ENCODE data around the gene SLITRK6. TPM values are rescaled to one million over a fixed set of nuclear protein-coding genes. Genes with fewer than 3 reads are reported as not detected.
"Not testable (repeated sequence)": the region's sequence is repeated elsewhere in the genome, so short reads cannot be mapped to it uniquely, and the experiment has no call there.

Gene SLITRK6
- total RNA-seq, 3 donors from 2014 or later = not detected

DNA sequence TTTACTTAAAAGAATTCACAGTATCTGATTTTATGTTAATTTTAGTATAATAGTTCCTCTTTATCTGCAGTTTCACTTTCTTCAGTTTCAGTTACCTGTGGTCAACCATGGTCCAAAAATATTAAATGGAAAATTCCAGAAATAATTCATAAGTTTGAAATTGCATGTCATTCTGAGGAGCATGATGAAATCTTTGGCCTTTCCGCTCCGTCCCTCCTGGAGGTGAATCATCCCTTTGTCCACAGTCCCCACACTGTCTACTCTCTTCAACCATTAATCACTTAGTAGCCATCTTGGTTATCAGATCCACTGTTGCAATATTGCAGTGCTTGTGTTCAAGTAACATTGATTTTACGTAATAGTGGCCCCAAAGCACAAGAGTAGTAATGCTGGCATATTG lies 26.9 kb downstream of the SLITRK6 start:
- Mint-ChIP-seq H3K9me3 (peaks cover 3% of the 10 kb centered on the region), H3K4me3 (no peak overlapping the region), H3K36me3 (ENCODE audit: insufficient read depth) (no peaks in the 10 kb centered on the region), H3K27me3 (ENCODE audit: low read depth) (no peaks in the 10 kb centered on the region), H3K4me1 (ENCODE audit: low read depth) (no peaks in the 10 kb centered on the region)
- no peak for DNase-seq
- no peak for ATAC-seq

DNA sequence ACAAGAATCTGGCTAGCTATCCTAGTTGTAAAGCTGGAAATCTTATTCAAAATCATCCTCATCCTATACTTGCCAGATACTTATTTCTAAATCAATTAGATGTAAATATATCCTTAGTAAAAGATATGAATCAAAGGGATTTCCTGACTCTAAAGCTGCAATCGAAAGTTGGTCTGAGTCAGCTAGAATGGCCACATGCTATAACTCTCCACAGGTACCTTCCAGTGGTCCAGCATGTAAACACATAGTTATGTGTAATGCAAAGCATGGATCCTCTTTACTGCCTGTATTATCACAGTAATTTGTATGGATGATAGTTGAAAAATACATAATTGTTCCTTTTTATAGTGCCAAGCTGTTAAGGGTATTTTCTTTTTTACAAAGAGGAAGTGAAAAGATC lies 27.4 kb downstream of the SLITRK6 start:
- ATAC-seq (no peak), DNase-seq (no peak)
- Mint-ChIP-seq H3K27me3 (ENCODE audit: low read depth) (no peaks in the 10 kb centered on the region), H3K36me3 (ENCODE audit: insufficient read depth) (no peaks in the 10 kb centered on the region), H3K9me3 (peaks cover 3% of the 10 kb centered on the region), H3K4me3 (no peak overlapping the region), H3K4me1 (ENCODE audit: low read depth) (no peaks in the 10 kb centered on the region)

DNA sequence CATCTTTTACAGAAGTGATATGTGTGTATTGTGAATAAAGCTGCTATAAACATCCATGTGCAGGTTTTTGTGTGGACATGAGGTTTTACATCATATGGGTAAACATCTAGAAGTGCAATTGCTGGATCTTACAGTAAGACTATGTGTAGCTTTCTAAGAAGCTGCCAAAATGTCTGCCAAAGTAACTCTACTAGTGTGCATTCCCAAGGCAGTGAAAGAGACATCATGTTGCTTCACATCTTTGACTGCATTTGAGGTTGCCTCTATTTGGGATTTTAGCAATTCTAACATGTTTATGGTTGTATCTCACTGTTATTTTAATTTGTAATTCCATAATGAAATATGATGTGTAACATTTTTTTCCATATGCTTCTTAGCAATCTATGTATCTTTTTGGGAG lies 30.3 kb downstream of the SLITRK6 start:
- ATAC-seq = no peak
- Mint-ChIP-seq H3K27me3 (ENCODE audit: low read depth) (no peaks in the 10 kb centered on the region), H3K4me1 (ENCODE audit: low read depth) (no peaks in the 10 kb centered on the region), H3K4me3 (no peak overlapping the region), H3K9me3 (peaks cover 3% of the 10 kb centered on the region), H3K36me3 (ENCODE audit: insufficient read depth) (no peaks in the 10 kb centered on the region)
- no peak for DNase-seq

DNA sequence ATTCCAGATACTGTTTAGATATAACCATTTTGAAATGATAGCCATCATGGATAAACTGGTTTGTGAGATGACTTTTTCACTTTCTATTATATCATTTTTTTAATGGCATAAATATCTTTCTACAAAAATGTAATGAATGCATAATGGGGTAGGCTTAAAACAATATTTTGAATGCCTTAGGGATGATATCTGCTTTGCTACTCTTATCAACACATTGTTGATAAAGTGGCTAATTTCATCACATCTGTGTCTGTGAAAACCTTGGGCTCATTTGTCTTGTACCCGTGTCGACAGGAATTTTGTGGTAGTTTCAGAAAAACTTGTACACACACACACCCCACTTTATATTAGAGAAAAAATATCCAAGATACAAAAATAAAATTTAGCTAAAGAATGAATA lies 44.1 kb downstream of the SLITRK6 start:
- no peak for DNase-seq

DNA sequence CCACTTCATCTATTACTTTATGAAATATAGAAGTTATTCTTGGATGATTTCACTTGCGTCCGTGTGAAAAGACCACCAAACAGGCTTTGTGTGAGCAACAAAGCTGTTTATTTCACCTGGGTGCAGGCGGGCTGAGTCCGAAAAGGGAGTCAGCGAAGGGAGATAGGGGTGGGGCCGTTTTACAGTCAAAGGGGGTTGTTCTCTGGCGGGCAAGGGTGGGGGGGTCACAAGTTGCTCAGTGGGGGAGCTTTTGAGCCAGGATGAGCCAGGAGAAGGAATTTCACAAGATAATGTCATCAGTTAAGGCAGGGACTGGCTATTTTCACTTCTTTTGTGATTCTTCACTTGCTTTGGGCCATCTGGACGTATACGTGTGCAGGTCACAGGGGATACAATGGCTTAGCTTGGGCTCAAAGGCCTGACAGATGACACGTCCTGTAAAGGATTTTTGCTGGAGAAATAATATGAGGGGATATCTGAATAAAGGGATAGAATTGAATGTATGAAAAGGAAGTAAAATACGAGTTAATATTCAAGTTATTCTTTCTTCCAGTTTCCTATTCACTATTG lies 55.9 kb downstream of the SLITRK6 start:
- not testable (repeated sequence) for H3K27me3 Mint-ChIP-seq (ENCODE audit: low read depth); ATAC-seq; H3K9me3 Mint-ChIP-seq; H3K4me3 Mint-ChIP-seq; DNase-seq; H3K4me1 Mint-ChIP-seq (ENCODE audit: low read depth); H3K36me3 Mint-ChIP-seq (ENCODE audit: insufficient read depth)

More for the DNA sequence above, 44.1 kb downstream of the SLITRK6 start:
- Mint-ChIP-seq H3K27me3 (ENCODE audit: low read depth) (no peaks in the 10 kb centered on the region), H3K36me3 (ENCODE audit: insufficient read depth) (no peaks in the 10 kb centered on the region), H3K9me3 (peaks cover 6% of the 10 kb centered on the region), H3K4me3 (no peak overlapping the region), H3K4me1 (ENCODE audit: low read depth) (no peaks in the 10 kb centered on the region)
- no peak for ATAC-seq

All from activated T-cell treated with anti-CD3 and anti-CD28 coated beads, Interleukin-2, amount 50 U/mL, for 4 hours (primary cell).